B cell (primary cell): Measurements from ENCODE around the gene FRZB. TPM values are rescaled to one million over a fixed set of nuclear protein-coding genes. Genes with fewer than 3 reads are reported as not detected.

Experiments
- ATAC-seq: fragments of 200-7000 bp; cut with Tn5 transposase; one replicate; pipeline ENCODE4 v1.10.0; 2021; ENCODE audit warnings: low read depth, mild to moderate bottlenecking, moderate number of reproducible peaks, moderate library complexity
- CTCF ChIA-PET: fragments of 350-600 bp; sonication (Branson Sonifier 250); formaldehyde crosslinking; loops from one replicate; lab custom pipeline; 2021; ENCODE audit warnings: antibody characterized with exemption, inconsistent platforms; lab: Charles Lee
- POLR2A ChIA-PET: fragments of 350-600 bp; sonication (Branson Sonifier 250); formaldehyde crosslinking; loops from one replicate; lab custom pipeline; 2021; ENCODE audit warnings: antibody characterized with exemption; lab: Charles Lee
- DNase-seq: peaks from one replicate; pipeline ENCODE4 v3.0.0; 2013
- H2AFZ ChIP-seq: 2 replicates; pipeline ENCODE4 v1.6.1; 2012; ENCODE audit warnings: mild to moderate bottlenecking, low read depth, low read length; ENCODE audit not compliant: insufficient read depth, poor library complexity, severe bottlenecking
- H3K27ac ChIP-seq, 2 donors: 1 replicate in 1 of 2; 2 replicates in 1 of 2; pipeline ENCODE4 v1.5.1; 2012 to 2013; ENCODE audit warnings: low read length in 2 of 2, mild to moderate bottlenecking in 2 of 2, moderate library complexity in 1 of 2
- H3K27me3 ChIP-seq, 4 experiments: fragments of 200-600 bp in 1 of 4; sonication (generic) in 1 of 4; replicated peaks in 1 of 4; 1 replicate in 2 of 4; 2 replicates in 2 of 4; pipeline versions ENCODE4 v1.6.1 to v1.7.0; 2013 to 2016; ENCODE audit warnings: low read length in 3 of 4, mild to moderate bottlenecking in 2 of 4, mixed read lengths in 1 of 4, moderate library complexity in 1 of 4; ENCODE audit not compliant: insufficient read depth in 4 of 4, control insufficient read depth in 3 of 4; ENCODE audit errors: control extremely low read depth in 1 of 4
- H3K36me3 ChIP-seq, 2 experiments: replicated peaks in 1 of 2; 1 replicate in 1 of 2; 2 replicates in 1 of 2; pipeline versions ENCODE4 v1.6.1 to v1.7.1; 2013; ENCODE audit warnings: low read length in 1 of 2; ENCODE audit not compliant: insufficient read depth in 2 of 2, control insufficient read depth in 1 of 2; ENCODE audit errors: control extremely low read depth in 1 of 2, extremely low read depth in 1 of 2
- H3K4me1 ChIP-seq, 2 donors: fragments of 200-600 bp in 1 of 2; sonication (generic) in 1 of 2; 1 replicate in 1 of 2; 2 replicates in 1 of 2; pipeline versions ENCODE4 v1.5.1 to v1.6.1; 2013 to 2017; ENCODE audit warnings: low read length in 2 of 2; ENCODE audit not compliant: control insufficient read depth in 2 of 2, insufficient read depth in 2 of 2
- H3K4me2 ChIP-seq: replicated peaks from 2 replicates; pipeline ENCODE3; 2012; ENCODE audit warnings: mild to moderate bottlenecking, low read depth, low read length; ENCODE audit not compliant: poor library complexity, severe bottlenecking
- H3K4me3 ChIP-seq, 5 experiments: fragments of 200-600 bp in 1 of 5; sonication (generic) in 1 of 5; 1 replicate in 3 of 5; 2 replicates in 2 of 5; pipeline versions ENCODE4 v1.5.1 to v1.7.0; 2011 to 2016; ENCODE audit warnings: low read length in 4 of 5, mild to moderate bottlenecking in 4 of 5, low read depth in 2 of 5, control low read depth in 1 of 5, moderate library complexity in 1 of 5; ENCODE audit not compliant: insufficient read depth in 1 of 5; ENCODE audit errors: control extremely low read depth in 1 of 5, extremely low read depth in 1 of 5
- H3K79me2 ChIP-seq: fragments of 200-600 bp; sonication (generic); one replicate; pipeline ENCODE4 v1.6.0; 2016; ENCODE audit warnings: low read length; ENCODE audit not compliant: control insufficient read depth, insufficient read depth
- H3K9ac ChIP-seq: fragments of 200-600 bp; sonication (generic); 2 replicates; pipeline ENCODE4 v1.6.1; 2017; ENCODE audit warnings: mild to moderate bottlenecking, low read length, moderate library complexity
- H3K9me3 ChIP-seq, 3 donors: one replicate each; pipeline versions ENCODE4 v1.6.1 to v1.7.1; 2013; ENCODE audit warnings: low read length in 2 of 3; ENCODE audit not compliant: control insufficient read depth in 2 of 3, insufficient read depth in 1 of 3; ENCODE audit errors: control extremely low read depth in 1 of 3
- H4K20me1 ChIP-seq: 2 replicates; pipeline ENCODE4 v1.6.0; 2012; ENCODE audit warnings: mild to moderate bottlenecking, low read length; ENCODE audit not compliant: insufficient read depth, control insufficient read depth, poor library complexity, severe bottlenecking
- H3K27ac Mint-ChIP-seq: one replicate; pipeline ENCODE4 v1.8.0; 2021; ENCODE audit warnings: mixed read lengths
- H3K27me3 Mint-ChIP-seq: one replicate; pipeline ENCODE4 v1.8.0; 2021; ENCODE audit warnings: mixed read lengths
- H3K4me1 Mint-ChIP-seq: one replicate; pipeline ENCODE4 v1.8.0; 2021; ENCODE audit warnings: mixed read lengths
- H3K4me3 Mint-ChIP-seq: one replicate; pipeline ENCODE4 v1.8.0; 2021; ENCODE audit warnings: mixed read lengths
- H3K9me3 Mint-ChIP-seq: one replicate; pipeline ENCODE4 v1.8.0; 2022; ENCODE audit warnings: mixed read lengths; ENCODE audit not compliant: insufficient read depth
- CTCF ChIP-seq: fragments of 200-600 bp; IDR thresholded peaks from one replicate; pipeline ENCODE4 v1.8.0; 2022; ENCODE audit warnings: antibody characterized with exemption, mild to moderate bottlenecking
- EZH2 ChIP-seq: IDR thresholded peaks from 2 replicates; pipeline ENCODE4 v1.6.1; 2012; ENCODE audit warnings: borderline replicate concordance, low read depth, mild to moderate bottlenecking, moderate library complexity, low read length; ENCODE audit not compliant: insufficient read depth, poor library complexity, severe bottlenecking
- WGBS: methylation state at CpG from one replicate; pipeline ENCODE4 v1.1.5; 2013; ENCODE audit warnings: missing lambda C conversion rate; ENCODE audit not compliant: insufficient coverage; 5-methylcytosine and 5-hydroxymethylcytosine counted together
- intact Hi-C: fragments of 100-400 bp; cut with micrococcal nuclease; formaldehyde crosslinking; loops from one replicate; pipeline ENCODE4 v1.10.0; 2022
- polyA plus RNA-seq: library from polyadenylated mRNA; depleted of rRNA; stranded (reverse); fragments of >200 nt; gene quantifications from 2 replicates; pipeline ENCODE4 v1.2.3, GENCODE V29; 2012
- total RNA-seq, 2 donors: library from RNA; stranded (reverse); fragments of 120-200 nt in 1 of 2; gene quantifications; 1 replicate in 1 of 2; 2 replicates in 1 of 2; pipeline versions ENCODE4 v1.2.3 to v1.2.4, GENCODE V29; 2013 to 2022

FRZB gene
- total and polyA plus RNA-seq, 2 donors (not counting 1 experiment from before 2014, with no cell fraction given) = 0.27 TPM; not detected in 1

- ATAC-seq = no peak
- H3K4me3 ChIP-seq = no peak overlapping the region
- DNase-seq = no peak
- no peaks in the 10 kb centered on the region for H3K9me3 ChIP-seq
- no peak overlapping the region for H3K9ac ChIP-seq
- no CpG with 5 or more reads among the region's 7 CpGs for WGBS
- TF ChIP-seq CTCF = no peak
- H4K20me1 ChIP-seq = no peaks in the 10 kb centered on the region
- H3K27me3 ChIP-seq = no peaks in the 10 kb centered on the region
- Mint-ChIP-seq H3K4me1 (no peaks in the 10 kb centered on the region), H3K9me3 (no peaks in the 10 kb centered on the region), H3K27ac (no peak overlapping the region), H3K4me3 (no peak overlapping the region), H3K27me3 (peaks cover 3% of the 10 kb centered on the region)
- no peak overlapping the region for H2AFZ ChIP-seq
- CTCF ChIA-PET = no interaction called here
- intact Hi-C loops = no loop called here
- POLR2A ChIA-PET = no interaction called here
- no peaks in the 10 kb centered on the region for H3K4me1 ChIP-seq
- no peaks in the 10 kb centered on the region for H3K36me3 ChIP-seq
- H3K27ac ChIP-seq = no peak overlapping the region
- no peaks in the 10 kb centered on the region for H3K79me2 ChIP-seq
- H3K4me2 ChIP-seq = no peak overlapping the region
These were observed 40.8 kb upstream of the FRZB start for GRCh38 chr2:182907081-182907830.

- H3K4me3 ChIP-seq = no peak overlapping the region
- Mint-ChIP-seq H3K27me3 (peaks cover 3% of the 10 kb centered on the region), H3K4me1 (no peaks in the 10 kb centered on the region), H3K4me3 (no peak overlapping the region), H3K9me3 (no peaks in the 10 kb centered on the region), H3K27ac (no peak overlapping the region)
- no peak overlapping the region for H3K27ac ChIP-seq
- no peaks in the 10 kb centered on the region for H4K20me1 ChIP-seq
- no peaks in the 10 kb centered on the region for H3K27me3 ChIP-seq
- no peaks in the 10 kb centered on the region for H3K4me1 ChIP-seq
- DNase-seq (no peak), ATAC-seq (no peak)
- no peak overlapping the region for H3K9ac ChIP-seq
- H3K79me2 ChIP-seq = no peaks in the 10 kb centered on the region
- intact Hi-C loops = no loop called here
- TF ChIP-seq EZH2 = no peak
- no peaks in the 10 kb centered on the region for H3K36me3 ChIP-seq
- no peaks in the 10 kb centered on the region for H3K9me3 ChIP-seq
- no peak overlapping the region for H3K4me2 ChIP-seq
- H2AFZ ChIP-seq = no peak overlapping the region
- ChIA-PET POLR2A (no interaction called here), CTCF (no interaction called here)
These were observed 40.0 kb upstream of the FRZB start for GRCh38 chr2:182906454-182906853.
